Panc1 (cell line): ENCODE measurements around the gene TMEM240. TPM values are rescaled to one million over a fixed set of nuclear protein-coding genes. Genes with fewer than 3 reads are reported as not detected.

Experiments
- ATAC-seq: fragments of 200-7000 bp; cut with Tn5 transposase; 2 replicates; pipeline ENCODE4 v1.9.1; 2020; ENCODE audit warnings: mild to moderate bottlenecking, moderate library complexity
- BruUV-seq: library from RNA; stranded (reverse); fragments of 400-500 nt; replicated peaks from 2 replicates; lab custom pipeline; 2021; lab: Mats Ljungman, UMichigan
- CTCF ChIA-PET: fragments of 300-600 bp; sonication (Branson Sonifier 250); formaldehyde crosslinking; loops from one replicate; lab custom pipeline; 2022; ENCODE audit warnings: antibody characterized with exemption; lab: Charles Lee
- POLR2A ChIA-PET: fragments of 300-600 bp; sonication (Branson Sonifier 250); formaldehyde crosslinking; loops from one replicate; lab custom pipeline; 2022; ENCODE audit warnings: antibody characterized with exemption; lab: Charles Lee
- DNase-seq: peaks from one replicate; pipeline ENCODE4 v3.0.0-alpha.2; 2010; ENCODE audit warnings: low read depth, low spot score
- H3K27ac ChIP-seq: 2 replicates; pipeline ENCODE4 v1.5.1; 2011; ENCODE audit warnings: mild to moderate bottlenecking, low read length, inconsistent platforms
- H3K27me3 ChIP-seq: fragments of 200-500 bp; sonication (Bioruptor generic); 2 replicates; pipeline ENCODE4 v1.6.0; 2014; ENCODE audit warnings: low read length, inconsistent platforms; ENCODE audit not compliant: control insufficient read depth, insufficient read depth
- H3K36me3 ChIP-seq: fragments of 200-500 bp; sonication (Bioruptor generic); 2 replicates; pipeline ENCODE4 v1.5.1; 2014; ENCODE audit warnings: inconsistent platforms, mild to moderate bottlenecking, low read length, moderate library complexity; ENCODE audit not compliant: control insufficient read depth, insufficient read depth
- H3K4me1 ChIP-seq: 2 replicates; pipeline ENCODE4 v1.5.1; 2011; ENCODE audit warnings: inconsistent platforms, mild to moderate bottlenecking, low read length, moderate library complexity; ENCODE audit not compliant: control insufficient read depth, insufficient read depth
- H3K4me3 ChIP-seq, 2 experiments: 2 replicates each; pipeline ENCODE4 v1.5.1; 2011 to 2012; ENCODE audit warnings: low read depth in 2 of 2, low read length in 2 of 2, mild to moderate bottlenecking in 2 of 2, inconsistent platforms in 1 of 2, moderate library complexity in 1 of 2
- H3K9me3 ChIP-seq: fragments of 200-500 bp; sonication (Bioruptor generic); 2 replicates; pipeline ENCODE4 v1.5.1; 2014; ENCODE audit warnings: low read depth, mild to moderate bottlenecking, inconsistent platforms, low read length, moderate library complexity; ENCODE audit not compliant: control insufficient read depth, insufficient read depth
- POLR2AphosphoS5 ChIP-seq: IDR thresholded peaks from 2 replicates; pipeline ENCODE4 v1.6.1; 2012; ENCODE audit warnings: mild to moderate bottlenecking, low read depth, low read length, moderate library complexity
- SIN3A ChIP-seq: IDR thresholded peaks from 2 replicates; pipeline ENCODE4 v1.6.1; 2012; ENCODE audit warnings: low read depth, mild to moderate bottlenecking, low read length, moderate library complexity, borderline replicate concordance; ENCODE audit not compliant: insufficient read depth
- TCF7L2 ChIP-seq: IDR thresholded peaks from 2 replicates; pipeline ENCODE4 v1.6.1; 2011; ENCODE audit warnings: mild to moderate bottlenecking, low read depth, low read length, inconsistent platforms
- in situ Hi-C: cut with HindIII; loops from 2 replicates; pipeline ENCODE4 v1.10.0; 2016; ENCODE audit warnings: low sequenced_read_pairs, low pct_unique_long_range_greater_than_20kb
- intact Hi-C: fragments of 100-400 bp; cut with micrococcal nuclease; formaldehyde crosslinking; loops from one replicate; pipeline ENCODE4 v1.10.0; 2022; ENCODE audit not compliant: unreplicated experiment
- total RNA-seq: library from RNA; stranded (reverse); gene quantifications from one replicate; pipeline ENCODE4 v1.2.1, GENCODE V29; 2021; ENCODE audit not compliant: unreplicated experiment
- TF ChIP-seq, protein P1 (sequence below), 2 experiments: IDR thresholded peaks; 2 replicates each; pipeline ENCODE4 v1.6.1; 2011 to 2012; ENCODE audit warnings: low read depth in 2 of 2, control low read depth in 1 of 2, low read length in 1 of 2, mild to moderate bottlenecking in 1 of 2, moderate library complexity in 1 of 2; ENCODE audit not compliant: insufficient read depth in 1 of 2
- TF ChIP-seq, protein P2 (sequence below): fragments of 450-650 bp; IDR thresholded peaks from 2 replicates; pipeline ENCODE4 v1.5.1; 2017; ENCODE audit warnings: mild to moderate bottlenecking

TMEM240 gene
- total RNA-seq, 1 experiment from 2014 or later = 4.1 TPM

DNA sequence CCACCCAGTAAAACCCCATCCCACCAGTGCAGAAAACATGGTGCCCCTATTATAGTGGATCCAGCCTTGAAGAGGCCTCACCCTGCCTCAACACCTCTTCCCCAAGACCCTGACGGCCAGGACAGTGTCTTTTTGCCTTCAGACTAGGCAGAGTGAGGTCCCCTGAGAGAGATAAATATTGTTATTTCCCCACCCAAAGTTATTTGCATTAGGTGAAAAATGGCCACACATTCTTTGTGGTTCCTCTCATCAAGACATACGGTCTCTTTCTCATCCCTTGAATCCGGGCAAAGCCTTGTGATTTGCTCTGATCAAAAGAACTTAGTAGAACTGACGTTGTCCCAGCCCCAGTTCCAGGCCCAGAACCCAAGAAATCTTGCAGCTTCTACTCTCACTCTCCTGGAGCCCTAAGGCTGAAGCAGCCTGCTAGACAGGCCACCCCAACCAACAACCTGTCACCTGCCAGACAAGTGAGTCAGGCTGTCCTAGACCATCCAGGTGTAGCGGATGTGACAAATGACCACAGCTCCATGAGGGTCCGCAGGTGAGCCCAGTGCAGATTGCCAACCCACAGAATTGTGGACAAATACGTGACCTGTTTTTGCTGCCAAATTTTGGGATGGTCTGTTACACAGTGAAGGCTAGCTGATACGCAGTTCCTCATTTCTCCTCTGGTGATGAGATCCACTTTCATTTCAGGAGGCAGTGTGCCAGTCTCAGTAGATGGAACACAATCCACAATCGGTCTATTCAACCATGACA, 42.3 kb upstream of the TMEM240 start:
- CTCF ChIA-PET = no interaction called here
- Histone ChIP-seq H3K4me1 (no peaks in the 10 kb centered on the region), H3K36me3 (no peaks in the 10 kb centered on the region), H3K4me3 (no peak overlapping the region), H3K27me3 (no peaks in the 10 kb centered on the region), H3K27ac (no peak overlapping the region), H3K9me3 (no peaks in the 10 kb centered on the region)
- POLR2A ChIA-PET = no interaction called here
- intact Hi-C loops = no loop called here
- BruUV-seq = no TSS peak
- TF ChIP-seq TCF7L2 = no peak
- no peak for TF ChIP-seq POLR2AphosphoS5
- TF ChIP-seq, protein P1, sequence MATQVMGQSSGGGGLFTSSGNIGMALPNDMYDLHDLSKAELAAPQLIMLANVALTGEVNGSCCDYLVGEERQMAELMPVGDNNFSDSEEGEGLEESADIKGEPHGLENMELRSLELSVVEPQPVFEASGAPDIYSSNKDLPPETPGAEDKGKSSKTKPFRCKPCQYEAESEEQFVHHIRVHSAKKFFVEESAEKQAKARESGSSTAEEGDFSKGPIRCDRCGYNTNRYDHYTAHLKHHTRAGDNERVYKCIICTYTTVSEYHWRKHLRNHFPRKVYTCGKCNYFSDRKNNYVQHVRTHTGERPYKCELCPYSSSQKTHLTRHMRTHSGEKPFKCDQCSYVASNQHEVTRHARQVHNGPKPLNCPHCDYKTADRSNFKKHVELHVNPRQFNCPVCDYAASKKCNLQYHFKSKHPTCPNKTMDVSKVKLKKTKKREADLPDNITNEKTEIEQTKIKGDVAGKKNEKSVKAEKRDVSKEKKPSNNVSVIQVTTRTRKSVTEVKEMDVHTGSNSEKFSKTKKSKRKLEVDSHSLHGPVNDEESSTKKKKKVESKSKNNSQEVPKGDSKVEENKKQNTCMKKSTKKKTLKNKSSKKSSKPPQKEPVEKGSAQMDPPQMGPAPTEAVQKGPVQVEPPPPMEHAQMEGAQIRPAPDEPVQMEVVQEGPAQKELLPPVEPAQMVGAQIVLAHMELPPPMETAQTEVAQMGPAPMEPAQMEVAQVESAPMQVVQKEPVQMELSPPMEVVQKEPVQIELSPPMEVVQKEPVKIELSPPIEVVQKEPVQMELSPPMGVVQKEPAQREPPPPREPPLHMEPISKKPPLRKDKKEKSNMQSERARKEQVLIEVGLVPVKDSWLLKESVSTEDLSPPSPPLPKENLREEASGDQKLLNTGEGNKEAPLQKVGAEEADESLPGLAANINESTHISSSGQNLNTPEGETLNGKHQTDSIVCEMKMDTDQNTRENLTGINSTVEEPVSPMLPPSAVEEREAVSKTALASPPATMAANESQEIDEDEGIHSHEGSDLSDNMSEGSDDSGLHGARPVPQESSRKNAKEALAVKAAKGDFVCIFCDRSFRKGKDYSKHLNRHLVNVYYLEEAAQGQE (IDR thresholded peaks at IDR 0.05; ENCODE audit: insufficient read depth in 1 of 2, low read depth in 2 of 2, low read length in 1 of 2) = no peak
- TF ChIP-seq, protein P2, sequence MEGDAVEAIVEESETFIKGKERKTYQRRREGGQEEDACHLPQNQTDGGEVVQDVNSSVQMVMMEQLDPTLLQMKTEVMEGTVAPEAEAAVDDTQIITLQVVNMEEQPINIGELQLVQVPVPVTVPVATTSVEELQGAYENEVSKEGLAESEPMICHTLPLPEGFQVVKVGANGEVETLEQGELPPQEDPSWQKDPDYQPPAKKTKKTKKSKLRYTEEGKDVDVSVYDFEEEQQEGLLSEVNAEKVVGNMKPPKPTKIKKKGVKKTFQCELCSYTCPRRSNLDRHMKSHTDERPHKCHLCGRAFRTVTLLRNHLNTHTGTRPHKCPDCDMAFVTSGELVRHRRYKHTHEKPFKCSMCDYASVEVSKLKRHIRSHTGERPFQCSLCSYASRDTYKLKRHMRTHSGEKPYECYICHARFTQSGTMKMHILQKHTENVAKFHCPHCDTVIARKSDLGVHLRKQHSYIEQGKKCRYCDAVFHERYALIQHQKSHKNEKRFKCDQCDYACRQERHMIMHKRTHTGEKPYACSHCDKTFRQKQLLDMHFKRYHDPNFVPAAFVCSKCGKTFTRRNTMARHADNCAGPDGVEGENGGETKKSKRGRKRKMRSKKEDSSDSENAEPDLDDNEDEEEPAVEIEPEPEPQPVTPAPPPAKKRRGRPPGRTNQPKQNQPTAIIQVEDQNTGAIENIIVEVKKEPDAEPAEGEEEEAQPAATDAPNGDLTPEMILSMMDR = no peak
- TF ChIP-seq SIN3A = no peak
- DNase-seq = no peak
- no peak for ATAC-seq
- in situ Hi-C loops = no loop called here

DNA sequence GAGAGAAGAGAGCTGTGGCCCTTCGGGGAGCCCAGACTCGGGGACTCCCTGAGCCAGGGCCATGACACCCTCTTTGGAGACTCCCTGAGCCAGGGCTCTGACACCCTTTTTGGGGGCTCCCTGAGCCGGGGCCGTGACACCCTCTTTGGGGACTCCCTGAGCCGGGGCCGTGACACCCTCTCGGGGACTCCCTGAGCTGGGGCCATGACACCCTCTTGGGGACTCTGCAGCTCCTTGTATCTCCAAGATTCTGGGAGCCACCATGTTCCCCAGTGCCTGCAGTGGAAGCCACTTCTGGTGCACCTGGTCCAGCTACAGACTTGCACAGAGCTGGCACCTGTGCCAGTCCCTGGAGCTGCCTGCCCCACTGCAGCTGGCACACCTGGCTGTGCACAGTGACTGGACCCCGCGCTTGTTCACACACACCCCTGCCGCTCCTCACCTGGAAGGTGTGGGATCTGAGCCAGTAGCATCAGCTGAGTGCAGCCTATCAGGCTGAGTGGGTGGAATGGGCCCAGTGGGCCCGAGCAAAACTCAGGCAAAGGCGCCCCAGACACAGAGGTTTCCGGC, 38.0 kb upstream of the TMEM240 start:
- in situ Hi-C loops = no loop called here
- TF ChIP-seq, protein P2 = no peak
- no peak for TF ChIP-seq TCF7L2
- TF ChIP-seq, protein P1 (IDR thresholded peaks at IDR 0.05; ENCODE audit: insufficient read depth in 1 of 2, low read depth in 2 of 2, low read length in 1 of 2) = no peak
- TF ChIP-seq POLR2AphosphoS5 = no peak
- TF ChIP-seq SIN3A = no peak
- CTCF ChIA-PET = no interaction called here
- Histone ChIP-seq H3K4me1 (no peaks in the 10 kb centered on the region), H3K27ac (no peak overlapping the region), H3K9me3 (no peaks in the 10 kb centered on the region), H3K36me3 (peaks cover 2% of the 10 kb centered on the region; the same call in 1 of the 2 replicates), H3K27me3 (no peaks in the 10 kb centered on the region), H3K4me3 (no peak overlapping the region)
- BruUV-seq = no TSS peak
- ATAC-seq (no peak), DNase-seq (no peak)
- POLR2A ChIA-PET = no interaction called here
- intact Hi-C loops = no loop called here
